Gastrocnemius medialis (tissue), 4 donors: ENCODE results near the gene AZIN2.

ENCODE experiments used
- POLR2A ChIP-seq, 2 donors: fragments of 450-650 bp; IDR thresholded peaks; one replicate each; pipeline ENCODE4 v1.6.1; 2017; ENCODE audit warnings: antibody characterized with exemption in 2 of 2, mild to moderate bottlenecking in 2 of 2, moderate library complexity in 2 of 2
- TF ChIP-seq, protein P1 (sequence below), 5 experiments: fragments of 450-650 bp in 3 of 5; fragments of 200-600 bp in 2 of 5; sonication (generic) in 2 of 5; IDR thresholded peaks in 4 of 5; conservative IDR thresholded peaks in 1 of 5; 1 replicate in 4 of 5; 2 replicates in 1 of 5; pipeline ENCODE4 v1.5.1; 2016 to 2019; ENCODE audit warnings: antibody characterized with exemption in 5 of 5, mild to moderate bottlenecking in 3 of 5, moderate library complexity in 3 of 5

DNA sequence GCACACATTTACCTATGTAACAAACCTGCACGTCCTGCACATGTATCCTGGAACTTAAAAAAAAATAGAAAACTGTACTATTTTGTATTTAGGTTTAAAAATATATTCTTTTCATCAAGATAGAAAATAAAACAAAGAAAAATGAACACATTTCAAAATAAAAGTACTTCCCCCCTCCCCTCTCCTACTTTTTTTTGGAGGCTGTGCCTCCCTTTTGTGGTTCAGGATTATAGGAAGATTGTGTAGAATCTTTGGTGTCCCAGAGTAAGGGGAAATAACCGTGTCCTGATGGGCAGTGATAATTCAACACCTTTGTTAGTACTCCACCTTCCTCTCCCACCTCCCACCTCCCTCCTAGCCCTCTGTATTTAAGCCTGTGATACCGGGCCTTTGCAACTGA is 60.8 kb downstream of the AZIN2 start:
- TF ChIP-seq, protein P1, sequence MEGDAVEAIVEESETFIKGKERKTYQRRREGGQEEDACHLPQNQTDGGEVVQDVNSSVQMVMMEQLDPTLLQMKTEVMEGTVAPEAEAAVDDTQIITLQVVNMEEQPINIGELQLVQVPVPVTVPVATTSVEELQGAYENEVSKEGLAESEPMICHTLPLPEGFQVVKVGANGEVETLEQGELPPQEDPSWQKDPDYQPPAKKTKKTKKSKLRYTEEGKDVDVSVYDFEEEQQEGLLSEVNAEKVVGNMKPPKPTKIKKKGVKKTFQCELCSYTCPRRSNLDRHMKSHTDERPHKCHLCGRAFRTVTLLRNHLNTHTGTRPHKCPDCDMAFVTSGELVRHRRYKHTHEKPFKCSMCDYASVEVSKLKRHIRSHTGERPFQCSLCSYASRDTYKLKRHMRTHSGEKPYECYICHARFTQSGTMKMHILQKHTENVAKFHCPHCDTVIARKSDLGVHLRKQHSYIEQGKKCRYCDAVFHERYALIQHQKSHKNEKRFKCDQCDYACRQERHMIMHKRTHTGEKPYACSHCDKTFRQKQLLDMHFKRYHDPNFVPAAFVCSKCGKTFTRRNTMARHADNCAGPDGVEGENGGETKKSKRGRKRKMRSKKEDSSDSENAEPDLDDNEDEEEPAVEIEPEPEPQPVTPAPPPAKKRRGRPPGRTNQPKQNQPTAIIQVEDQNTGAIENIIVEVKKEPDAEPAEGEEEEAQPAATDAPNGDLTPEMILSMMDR (IDR thresholded peaks at IDR 0.05 in 4 of 5, conservative IDR thresholded peaks at IDR 0.05 in 1 of 5): no peak
- no peak for TF ChIP-seq POLR2A (IDR thresholded peaks at IDR 0.05)
